HG03558 (cell line): ENCODE measurements around the gene OR52I2.

ENCODE experiments used
- ATAC-seq: cut with Tn5 transposase; IDR thresholded peaks from one replicate; pipeline ENCODE4 v1.9.1; 2021; ENCODE audit warnings: moderate number of reproducible peaks; ENCODE audit not compliant: unreplicated experiment; ENCODE audit errors: extremely low read depth

The OR52I2 gene

DNA sequence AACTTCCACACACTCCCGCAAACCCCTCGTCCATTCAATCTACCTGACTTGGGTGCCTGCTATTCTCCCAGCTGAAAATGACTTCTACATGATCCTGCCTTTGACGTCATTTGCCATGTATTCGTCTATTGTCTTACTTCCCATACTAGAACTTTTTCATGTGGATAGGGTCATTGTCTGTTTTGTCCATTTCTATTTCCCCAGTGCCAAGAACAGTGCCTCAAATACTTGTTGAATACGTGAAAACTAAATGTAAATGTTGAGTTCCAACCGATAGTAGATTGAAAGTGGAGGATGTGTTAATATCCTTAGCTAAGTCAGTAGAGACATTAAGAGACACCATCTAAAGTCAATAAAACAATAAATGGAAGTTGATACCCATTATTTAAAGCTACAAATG lies 25.6 kb downstream of the OR52I2 start:
- ATAC-seq: no peak

DNA sequence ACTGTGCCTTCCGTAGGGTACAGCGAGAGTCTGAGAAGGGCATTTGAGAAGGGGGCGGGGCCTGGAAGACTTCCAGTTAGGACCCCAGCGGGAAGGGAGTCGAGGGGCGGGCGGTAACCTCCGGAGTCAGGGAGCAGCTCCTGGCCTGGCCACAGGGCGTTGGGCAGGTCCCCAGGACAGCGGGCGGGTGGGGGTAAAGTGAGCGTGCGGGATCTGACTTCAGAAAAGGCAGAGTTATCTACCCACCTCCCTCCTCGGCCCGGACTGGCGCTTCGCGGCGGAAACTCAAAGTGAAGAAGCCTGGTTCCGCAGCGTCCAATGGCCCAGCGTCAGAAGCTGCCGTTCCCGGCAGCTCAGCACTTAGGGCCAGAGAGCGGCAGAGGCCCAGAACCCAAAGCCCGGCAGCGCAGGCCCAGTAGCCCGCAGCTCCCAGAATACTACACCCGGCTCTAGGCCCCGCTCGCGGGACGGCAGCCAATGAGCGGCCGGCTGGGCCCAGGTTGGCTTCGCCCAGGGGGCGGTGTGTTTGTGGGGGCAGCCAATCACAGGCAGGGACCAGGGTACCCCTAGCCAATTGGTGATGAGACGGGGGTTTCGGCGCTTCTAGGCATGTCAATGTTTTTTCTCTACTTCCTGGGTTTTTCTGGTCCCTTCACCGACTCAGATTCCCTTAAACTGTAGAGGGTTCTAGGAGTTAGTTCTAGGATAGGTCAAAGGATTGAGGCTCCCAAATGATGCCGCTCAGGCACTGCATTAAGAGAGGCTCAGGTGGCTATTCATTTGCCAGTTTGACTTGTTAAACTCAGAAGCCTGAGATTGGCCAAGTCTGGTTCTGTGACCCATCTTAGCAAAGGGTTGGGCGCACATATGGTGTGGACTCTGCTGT lies 26.5 kb downstream of the OR52I2 start, which contains the start of gene TRIM68:
TSS of gene TRIM68 (minus strand) at position 451 of the 886 bp plus-strand sequence. CDS start 2,727 bp downstream, outside the sequence.
- peak; percentile 99 for ATAC-seq

DNA sequence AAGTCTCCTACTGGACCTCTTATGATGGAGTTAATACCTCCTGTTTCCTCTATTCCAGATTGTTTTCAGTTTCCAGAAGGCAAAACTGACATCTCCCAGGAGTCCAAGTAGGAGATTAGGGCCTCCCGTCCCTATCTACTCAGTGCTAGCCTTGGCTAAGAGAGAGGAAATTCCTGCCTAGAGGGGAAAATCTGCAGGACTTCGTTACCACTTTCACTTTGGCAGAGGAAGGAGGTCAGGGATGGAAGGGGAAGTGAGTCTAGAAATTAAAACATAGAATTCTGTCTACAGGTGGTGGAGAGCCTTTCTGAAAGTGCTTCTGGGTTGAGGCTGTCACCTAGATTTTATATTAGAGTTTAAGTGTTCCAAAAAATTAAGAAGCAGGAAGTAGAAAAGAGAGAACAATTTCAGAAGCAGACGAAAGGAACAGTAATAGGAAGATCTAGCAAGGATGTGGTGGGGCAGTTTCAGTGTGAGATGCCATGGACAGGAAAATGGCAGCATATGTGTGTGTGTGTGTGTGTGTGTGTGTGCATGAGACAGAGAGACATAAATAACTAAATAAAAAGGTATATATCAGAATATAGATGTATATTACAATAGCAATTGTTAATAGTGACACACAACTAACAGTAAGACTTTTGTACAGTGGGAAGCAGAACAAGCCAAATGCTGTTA lies 28.9 kb downstream of the OR52I2 start:
- no peak for ATAC-seq

DNA sequence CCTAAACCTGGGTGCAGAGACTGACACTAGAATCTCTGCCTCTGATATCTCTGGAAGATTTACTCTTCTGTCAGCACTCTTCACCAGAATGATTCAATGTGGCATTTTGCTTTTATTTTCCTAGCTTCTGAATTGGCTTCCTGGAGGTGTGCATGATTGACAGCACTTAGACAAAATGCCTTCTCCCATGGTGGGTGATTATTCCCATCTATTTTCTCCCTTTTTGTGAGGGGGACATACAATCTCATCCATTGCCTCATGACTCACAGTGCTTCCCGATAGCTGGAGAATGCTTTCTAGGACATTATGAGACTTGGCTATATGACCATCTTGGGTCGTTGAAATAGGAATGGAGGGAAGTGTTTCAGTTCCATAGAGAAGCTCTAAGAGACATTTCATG lies 30.4 kb downstream of the OR52I2 start:
- ATAC-seq: no peak

DNA sequence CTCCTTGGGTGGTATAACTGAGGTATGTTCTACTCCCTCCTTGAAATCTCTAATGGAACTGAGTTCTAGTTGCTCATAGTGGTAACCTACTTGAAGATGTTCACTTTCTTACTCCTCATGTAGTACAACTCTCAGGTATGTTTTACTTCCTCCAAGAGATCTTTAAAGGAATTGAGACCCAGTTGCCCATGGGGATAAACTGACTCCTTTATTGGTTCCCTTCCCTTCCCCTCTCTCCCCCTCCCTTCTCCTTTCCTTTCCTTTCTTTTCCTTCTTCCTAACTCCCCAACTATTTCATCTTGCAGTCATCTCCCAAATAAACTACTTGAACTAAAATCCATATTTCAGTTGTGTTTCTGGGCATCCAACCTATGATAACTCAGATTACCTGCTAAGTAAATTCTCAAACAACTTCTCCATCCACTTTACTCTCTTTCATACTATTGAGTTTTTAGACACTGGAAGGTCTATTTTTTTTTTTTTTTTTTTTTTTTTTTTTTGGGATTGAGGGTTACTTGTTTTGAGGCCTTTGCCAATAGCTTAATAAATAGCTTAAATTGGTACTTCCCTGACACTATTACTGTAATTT lies 34.4 kb downstream of the OR52I2 start:
- ATAC-seq: no peak

DNA sequence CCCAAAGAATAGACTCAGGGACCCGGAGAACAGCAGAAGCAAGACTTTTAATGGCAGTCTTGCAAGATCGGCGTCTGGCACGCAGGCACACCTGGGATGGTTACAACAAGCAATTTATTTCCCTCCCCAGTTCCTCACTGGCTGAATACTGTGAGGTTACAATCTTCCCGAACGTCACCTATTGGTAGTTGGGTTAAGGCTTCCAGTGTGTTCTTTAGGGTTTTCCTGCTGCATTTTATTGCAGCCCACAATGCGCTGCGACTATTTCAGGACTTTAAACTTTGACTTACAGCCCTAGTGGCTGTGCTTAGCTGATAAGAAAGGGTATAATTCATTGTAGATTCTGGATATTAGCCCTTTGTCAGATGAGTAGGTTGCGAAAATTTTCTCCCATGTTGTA lies 38.0 kb downstream of the OR52I2 start:
- no peak for ATAC-seq

DNA sequence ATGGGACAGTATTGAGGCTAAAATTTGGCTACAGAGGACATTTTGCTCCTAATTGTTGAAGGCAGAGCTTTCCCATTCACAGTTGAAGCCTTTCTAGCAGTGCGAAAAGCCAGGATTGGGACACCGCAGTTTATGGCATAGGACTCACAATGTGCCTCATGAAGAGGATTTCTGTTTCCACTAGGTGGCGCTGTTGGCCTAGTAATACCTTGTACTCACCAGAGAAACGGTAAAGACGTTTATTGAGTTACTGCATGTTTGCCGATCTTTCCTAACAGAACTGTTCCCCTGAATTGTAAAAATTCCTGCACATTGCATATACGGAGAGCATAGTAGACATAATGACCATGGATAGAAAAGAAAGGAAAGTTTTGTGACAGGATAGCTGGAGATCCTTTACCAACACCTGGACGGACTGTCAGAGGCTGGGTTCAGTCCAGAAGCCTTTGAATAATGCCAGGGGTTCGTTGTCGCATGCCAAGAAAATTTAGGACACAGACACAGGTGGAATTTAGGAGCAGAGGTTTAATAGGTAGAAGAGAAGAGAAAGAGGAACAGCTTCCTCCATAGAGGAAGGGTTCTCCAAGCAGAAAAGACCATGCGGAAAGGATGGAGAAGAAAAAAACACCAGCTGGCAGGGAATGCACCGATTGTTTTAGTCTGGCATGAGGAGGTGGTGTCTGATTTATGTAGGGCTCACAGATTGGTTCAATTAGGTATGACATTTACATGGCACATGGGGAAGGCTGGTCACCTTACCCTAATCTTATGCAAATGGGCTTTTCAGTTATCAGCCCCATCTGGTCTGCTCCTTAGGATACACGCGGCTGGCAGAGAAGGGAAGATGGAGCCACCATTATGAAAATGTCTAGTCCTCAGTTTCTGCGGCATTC lies 44.9 kb downstream of the OR52I2 start:
- no peak for ATAC-seq

DNA sequence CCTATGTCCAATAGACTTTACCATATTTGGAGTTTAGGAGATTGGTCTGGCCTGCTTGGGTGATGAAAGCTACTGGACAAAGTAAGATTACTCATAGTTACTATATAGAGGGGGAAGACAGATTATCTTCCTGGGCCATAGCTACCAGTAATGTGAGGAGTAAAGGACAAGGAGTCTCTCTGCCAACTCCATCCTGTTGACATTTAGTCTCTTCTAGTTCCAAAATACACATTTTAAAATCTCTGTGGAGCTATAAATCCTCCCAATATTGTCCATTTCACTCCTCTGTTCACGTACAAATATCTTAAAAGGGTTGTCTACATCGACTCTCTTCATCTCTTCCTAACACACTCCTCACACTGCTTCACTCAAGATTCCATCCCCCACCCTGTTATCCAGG lies 54.6 kb downstream of the OR52I2 start:
- ATAC-seq: no peak

DNA sequence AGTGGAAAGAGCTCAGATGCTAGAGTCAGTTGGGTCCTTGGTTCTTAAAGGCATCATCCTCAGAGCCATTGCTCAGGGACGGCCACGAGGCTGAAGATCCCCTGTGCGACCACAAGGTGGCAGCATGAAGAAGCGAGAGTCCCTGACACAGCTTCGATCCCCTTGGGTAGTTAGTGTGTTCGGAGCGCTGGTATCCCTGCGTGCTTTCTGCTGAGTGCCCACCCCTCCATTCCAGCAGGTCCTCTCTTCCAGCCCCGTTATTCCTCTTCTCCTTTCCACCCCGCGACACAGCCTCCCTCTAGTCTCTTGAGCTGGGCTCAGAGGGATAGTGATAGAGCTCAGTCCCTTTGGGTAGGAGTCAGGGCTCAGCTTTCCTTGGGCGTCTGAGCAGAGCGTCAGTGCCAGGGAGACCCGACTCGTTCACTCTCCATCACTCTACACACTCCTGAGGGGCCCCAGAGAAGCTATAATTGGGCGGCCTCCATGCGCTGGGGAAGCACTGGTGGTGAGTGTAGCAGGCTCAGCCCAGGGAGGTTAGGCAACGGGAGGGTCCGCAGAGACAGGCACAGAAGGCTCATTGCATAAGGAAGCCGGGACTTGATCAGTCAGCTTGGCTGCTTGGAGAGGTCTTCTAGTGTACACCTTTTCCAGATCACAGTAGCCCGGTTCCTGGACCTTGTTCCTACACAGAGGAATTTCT lies 55.6 kb downstream of the OR52I2 start, which contains the start of gene OR51D1:
TSS of gene OR51D1 (plus strand) at position 516 of the 700 bp plus-strand sequence. CDS start 2,314 bp downstream, outside the sequence.
- ATAC-seq: peak; percentile 62

DNA sequence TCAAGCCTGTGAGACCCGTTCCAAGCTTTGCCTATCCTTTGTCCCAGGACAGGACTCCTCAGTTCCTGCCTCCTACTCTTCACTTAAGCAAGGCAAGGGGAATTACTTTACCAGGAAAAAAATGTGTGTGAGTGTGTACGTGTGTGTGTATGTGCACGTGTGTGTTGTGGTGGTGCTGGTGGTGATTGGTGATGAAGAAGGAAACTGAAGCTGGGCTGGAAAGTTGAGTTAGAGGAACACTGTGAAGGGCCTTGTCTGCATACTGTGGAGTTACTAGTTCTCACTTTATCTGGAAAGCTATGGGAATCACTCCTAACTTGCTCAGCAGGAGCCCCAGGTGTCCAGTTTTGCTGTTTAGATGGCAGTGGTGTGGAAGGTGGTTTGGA lies 56.1 kb downstream of the OR52I2 start:
- no peak for ATAC-seq

DNA sequence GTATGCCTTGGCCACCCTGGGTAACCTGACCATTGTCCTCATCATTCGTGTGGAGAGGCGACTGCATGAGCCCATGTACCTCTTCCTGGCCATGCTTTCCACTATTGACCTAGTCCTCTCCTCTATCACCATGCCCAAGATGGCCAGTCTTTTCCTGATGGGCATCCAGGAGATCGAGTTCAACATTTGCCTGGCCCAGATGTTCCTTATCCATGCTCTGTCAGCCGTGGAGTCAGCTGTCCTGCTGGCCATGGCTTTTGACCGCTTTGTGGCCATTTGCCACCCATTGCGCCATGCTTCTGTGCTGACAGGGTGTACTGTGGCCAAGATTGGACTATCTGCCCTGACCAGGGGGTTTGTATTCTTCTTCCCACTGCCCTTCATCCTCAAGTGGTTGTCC lies 58.4 kb downstream of the OR52I2 start:
- ATAC-seq: no peak

DNA sequence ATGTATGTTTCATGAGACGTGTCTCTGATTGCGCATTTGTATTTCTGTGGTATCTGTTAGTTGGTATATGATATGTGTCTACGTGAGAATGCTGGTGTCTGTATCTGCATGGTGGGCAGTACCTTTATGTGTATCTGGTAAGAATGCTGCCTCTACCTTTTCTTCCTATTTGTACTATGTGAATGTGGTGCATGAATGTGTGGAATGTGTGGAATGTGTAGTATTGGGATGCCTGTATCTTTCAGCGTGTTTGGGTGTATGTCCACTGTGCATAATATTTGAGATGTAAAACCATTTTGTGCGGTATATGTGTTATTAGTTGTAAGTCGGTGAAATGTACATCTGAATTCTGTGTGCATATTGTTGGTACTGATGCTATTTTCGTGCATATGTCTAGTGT lies 60.0 kb downstream of the OR52I2 start:
- ATAC-seq: no peak

DNA sequence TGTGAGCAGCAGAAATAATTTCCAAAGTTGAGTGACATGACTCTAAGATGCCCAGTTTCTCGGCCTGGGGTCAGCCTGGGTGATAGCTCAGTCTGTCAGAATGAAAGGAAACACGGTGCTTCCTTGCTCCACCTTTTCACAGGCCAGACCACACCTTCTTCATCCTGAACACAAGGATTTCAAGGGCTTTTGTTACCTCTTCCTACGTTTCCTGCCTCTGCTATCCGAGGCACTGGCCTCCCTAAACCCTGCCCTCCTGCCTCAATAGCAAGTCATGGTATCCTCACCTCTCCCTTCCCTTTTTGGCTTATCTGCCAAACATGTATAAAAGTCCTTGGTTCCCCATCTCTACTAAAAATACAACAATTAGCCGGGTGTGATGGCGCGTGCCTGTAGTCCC lies 60.5 kb downstream of the OR52I2 start:
- no peak for ATAC-seq
